ENCODE measurements around the gene SLC1A1.

SLC1A1 gene

DNA sequence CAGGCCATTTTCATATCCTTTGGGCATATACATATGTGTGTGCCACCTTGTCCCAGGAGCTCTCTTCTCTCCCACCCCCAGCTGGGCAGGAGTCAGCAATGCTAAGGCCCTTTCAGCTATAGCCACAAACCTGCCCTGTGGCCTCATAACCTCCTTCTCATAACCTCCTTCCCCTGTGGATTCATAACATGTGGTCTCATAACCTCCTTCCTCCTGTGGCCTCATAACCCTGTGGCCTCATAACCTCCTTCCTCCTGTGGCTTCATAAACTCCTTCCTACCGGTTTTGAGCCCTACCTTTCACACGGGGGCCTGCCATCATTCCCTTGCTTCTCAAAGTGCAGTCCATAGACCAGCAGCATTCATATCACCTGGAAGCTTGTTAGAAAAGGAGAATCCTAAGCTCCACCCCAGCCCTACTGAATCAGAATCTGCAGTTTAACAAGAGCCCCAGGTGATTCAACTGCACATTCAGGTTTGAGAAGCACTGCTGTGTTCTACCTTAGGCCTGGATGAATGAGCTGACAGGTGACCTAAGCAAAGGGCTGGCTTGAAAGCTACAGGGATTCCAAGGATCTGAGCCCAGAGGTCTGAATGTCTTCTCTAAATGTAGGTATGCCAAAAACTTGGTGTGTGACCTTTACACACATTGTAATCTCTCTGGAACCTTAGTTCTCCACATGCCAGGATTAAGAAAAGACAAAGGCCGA is 129.9 kb downstream of the SLC1A1 start:
- no peak for DNase-seq (ENCODE audit: low spot score)

DNA sequence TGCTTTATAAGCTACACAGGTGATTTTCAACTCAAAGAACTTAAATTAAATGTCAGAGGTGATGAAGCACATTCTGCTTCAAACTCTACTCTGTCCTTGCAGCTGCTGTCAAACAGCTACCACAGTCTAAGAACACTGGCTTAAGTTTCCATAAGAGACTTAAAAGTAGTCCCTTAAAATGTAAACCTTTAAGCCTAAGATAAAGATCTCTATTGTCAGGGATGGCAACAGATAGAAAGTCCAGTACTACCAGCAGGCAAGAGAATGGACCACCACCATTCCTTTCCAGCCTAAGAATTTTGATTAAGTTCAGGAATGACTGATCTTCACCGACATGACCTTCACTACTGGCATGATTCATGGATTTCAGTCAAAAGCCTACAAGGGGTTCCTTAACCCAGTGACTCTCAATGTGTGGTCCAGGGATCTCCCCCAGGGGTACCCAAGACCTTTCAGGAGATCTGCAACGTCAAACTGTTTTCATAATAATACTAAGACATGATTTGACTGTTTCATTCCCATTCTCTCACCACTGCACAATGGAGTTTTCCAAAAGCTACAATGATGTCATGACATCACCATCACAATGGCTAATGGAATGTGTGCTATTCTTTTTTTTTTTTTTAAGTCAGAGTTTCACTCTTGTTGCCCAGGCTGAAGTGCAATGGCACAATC is 130.8 kb downstream of the SLC1A1 start:
- DNase-seq (ENCODE audit: low spot score): no peak

DNA sequence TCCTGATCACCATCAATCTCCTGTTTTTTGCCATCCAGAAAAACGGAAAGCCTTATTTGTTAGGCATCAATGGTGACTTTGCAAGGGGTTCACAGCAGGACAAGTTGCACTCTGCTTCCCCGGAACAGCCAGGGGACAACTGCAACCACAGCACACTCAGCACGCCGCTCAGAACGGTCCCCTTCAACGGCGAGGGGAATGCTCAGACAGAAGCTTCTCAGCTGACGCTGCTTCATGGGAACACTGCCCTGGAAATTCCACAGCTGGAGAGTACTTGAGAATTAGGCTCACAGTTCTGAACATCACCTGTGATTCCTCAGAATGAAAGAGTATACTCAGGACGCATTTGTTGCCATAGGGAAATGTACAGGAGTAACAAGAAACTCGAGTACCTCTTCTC is 131.7 kb downstream of the SLC1A1 start:
- no peak for DNase-seq (ENCODE audit: low spot score)

DNA sequence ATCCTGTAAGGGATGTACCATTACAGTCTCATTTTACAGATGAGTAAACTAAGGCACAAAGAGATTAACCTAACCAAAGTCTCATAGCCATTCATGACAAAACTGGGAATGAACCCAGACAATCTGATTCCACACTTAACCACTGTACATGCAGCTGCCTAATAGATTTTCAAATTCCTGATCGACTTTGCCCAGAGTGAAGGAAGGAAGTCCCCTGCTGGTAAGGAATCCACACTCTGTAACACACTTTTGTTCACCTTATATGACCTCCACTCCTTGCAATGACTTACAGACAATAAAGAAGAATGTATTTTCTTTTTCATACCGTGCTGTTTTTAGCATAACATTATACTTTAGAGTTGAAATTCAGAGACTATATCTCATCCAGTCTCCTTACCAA is 140.6 kb downstream of the SLC1A1 start:
- DNase-seq (ENCODE audit: low spot score): no peak
